HG02840 (cell line): Measurements from ENCODE around the gene PTPRH.

Experiments
- ATAC-seq: cut with Tn5 transposase; IDR thresholded peaks from one replicate; pipeline ENCODE4 v1.9.1; 2021; ENCODE audit warnings: mild to moderate bottlenecking, moderate library complexity, moderate number of reproducible peaks; ENCODE audit not compliant: unreplicated experiment, low FRiP score

The PTPRH gene

DNA sequence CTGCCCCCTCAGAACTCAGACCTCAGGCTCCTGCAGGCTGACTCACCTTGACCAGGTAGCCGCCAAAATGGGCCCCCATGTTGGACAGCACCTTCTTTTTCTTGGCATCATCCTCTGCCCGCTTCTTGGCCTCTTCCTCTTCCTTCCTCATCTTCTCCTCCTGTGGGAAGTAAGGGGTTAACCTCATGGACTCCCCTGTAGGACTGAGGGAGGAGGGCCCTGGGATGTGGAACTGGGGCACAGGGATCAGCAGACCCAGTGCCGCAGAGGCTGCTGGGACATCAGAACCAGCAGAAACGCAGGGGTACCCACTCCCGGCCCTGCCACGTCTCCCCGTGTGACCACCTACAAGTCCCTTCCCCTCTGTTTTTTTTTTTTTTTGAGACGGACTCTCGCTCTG lies 71.4 kb downstream of the PTPRH start:
- no peak for ATAC-seq

DNA sequence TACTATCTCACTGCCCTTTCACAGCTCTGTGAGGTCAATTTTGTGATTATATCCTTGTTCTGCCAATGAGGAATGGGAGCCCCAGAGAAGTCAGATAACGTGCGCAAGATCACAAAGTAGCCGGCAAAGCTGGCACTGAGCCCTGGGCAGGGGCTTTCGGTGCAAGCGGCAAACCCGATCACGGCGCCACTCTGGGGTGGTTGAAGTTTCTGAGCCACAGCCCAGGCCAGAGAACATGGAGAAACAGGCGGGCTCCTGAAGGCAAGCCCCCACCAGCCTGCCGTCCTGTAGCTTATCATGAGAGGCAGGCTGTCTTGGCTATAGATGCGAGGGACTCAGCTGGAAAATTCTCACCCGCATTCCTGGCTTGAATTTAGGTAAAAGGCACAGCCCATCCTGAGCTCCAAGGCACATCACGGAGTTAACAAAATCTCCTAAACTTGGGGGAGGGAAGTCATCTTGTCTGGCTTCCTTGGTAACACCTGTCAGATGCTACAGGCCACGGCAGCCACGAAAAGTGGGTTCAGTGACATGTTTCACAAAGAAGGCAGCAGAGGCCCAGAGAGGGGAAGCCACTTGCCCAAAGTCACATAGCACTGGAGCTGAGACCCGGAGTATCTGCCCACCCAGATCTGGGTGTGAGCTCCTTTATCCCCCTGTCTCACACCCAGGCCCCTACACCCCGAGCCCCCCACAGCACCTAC lies 72.8 kb downstream of the PTPRH start:
- no peak for ATAC-seq

DNA sequence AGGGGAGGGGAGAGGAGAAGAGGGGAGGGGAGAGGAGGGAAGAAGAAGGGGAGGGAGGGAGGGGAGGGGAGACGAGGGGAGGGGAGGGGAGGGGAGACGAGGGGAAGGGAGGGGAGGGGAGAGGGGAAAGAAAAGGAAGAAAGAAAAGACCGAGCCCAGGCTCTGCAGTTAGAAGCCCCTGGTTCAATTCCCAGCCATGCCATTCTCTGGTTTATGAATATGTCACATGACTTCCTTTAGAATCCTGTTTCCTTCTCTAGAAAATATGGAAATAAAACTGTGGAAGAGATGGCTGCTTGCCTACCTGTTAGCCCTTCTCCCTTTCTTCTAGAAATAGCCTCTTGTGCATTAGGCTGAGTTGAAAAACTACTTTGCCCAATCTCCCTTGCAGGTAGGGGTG lies 74.6 kb downstream of the PTPRH start:
- ATAC-seq = no peak

DNA sequence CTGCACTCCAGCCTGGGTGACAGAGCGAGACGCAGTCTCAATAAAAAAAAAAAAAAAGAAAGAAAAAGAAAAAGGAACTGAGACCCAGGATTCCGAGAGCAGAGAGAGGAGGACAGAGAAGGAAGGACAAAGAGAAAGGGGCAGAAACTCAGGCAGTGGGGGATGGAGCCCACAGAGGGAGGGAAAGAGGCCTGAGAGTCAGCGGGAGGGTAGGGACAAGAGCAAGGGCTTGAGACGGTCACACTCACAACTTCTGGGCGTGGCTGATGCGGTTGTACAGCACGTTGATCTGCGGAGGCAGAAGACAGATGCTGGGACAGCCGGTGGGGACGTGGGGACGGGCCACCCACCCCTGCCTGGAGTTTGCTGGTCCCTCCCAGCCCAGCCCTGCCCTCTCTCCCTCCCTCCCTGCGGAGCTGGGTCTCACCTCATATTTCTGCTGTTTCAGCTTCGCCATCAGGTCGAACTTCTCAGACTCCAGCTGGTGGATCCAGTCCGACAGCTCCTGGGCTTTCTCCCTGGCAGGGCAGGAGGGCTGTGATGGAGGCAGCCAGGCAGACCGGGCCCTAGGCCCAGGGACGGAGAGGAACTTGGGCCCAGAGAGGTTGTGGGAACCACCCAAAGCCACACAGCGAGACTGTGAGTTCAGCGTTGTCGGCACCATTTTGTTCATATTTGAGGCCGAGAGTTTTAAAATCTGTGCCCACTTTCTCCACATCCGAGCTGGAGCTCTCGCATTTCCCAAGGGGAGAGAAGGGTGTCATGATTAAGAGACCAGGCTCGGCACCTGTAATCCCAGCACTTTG lies 75.5 kb downstream of the PTPRH start:
- ATAC-seq = no peak

DNA sequence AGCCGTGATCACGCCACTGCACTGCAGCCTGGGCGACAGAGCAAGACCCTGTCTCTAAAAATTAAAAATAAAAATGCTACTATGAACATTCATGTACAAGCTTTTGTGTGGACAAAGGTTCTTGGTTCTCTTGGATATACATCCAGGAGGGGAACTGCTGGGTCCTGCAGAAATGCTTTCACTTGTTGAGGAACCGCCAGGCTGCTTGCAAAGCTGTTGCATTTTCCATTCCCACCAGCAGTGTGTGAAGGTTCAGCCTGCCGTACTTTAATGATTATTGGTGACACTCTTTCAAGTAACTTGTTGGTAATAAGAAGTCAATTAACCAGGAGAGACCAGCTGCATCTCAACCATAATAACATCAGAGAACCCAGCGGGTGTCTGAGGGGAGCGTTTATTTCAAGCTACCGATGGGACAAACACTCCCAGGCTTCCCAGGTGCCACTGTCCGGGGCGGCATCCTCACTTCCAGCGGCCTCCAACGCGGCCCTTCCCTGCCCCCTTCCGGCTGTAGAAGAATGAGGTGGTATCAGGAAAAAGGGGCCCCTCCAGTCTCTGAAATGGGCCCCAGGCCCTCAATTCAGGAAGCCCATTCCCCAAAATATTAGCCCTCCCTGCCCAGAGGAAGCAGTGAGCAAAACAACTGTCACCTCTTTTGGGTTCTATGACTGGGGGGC lies 76.7 kb downstream of the PTPRH start:
- ATAC-seq = no peak

DNA sequence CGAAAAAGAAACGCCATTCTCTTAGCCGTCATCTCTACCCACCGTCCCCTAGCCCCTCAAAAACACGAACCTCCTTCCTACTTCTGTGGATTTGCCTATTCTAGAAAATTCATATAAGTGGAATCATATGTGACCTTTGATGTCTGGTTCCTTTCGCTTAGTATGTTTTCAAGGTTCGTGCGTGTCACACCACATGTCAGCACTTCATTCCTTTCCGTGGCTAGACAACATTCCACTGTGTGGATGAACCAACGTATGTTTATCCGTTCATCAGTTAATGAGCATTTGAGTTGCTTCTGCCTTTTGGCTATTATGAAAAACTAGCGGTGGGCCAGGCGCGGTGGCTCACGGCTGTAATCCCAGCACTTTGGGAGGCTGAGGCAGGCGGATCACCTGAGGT lies 77.9 kb downstream of the PTPRH start:
- no peak for ATAC-seq
